Esophagus (tissue), 2 donors: ENCODE results near the gene BARHL1. TPM values are rescaled to one million over a fixed set of nuclear protein-coding genes. Genes with fewer than 3 reads are reported as not detected.

ENCODE experiments used
- H3K27ac ChIP-seq, 2 donors: one replicate each; pipeline ENCODE4 v1.5.1; 2013; ENCODE audit warnings: low read depth in 2 of 2, mild to moderate bottlenecking in 2 of 2, inconsistent platforms in 1 of 2, low read length in 1 of 2, moderate library complexity in 1 of 2
- H3K27me3 ChIP-seq, 2 donors: one replicate each; pipeline ENCODE4 v1.6.1; 2013; ENCODE audit warnings: low read length in 2 of 2, control low read depth in 1 of 2, mild to moderate bottlenecking in 1 of 2; ENCODE audit not compliant: insufficient read depth in 2 of 2, control insufficient read depth in 1 of 2
- H3K36me3 ChIP-seq, 2 donors: one replicate each; pipeline ENCODE4 v1.6.1; 2013; ENCODE audit warnings: low read length in 1 of 2; ENCODE audit not compliant: control insufficient read depth in 2 of 2, insufficient read depth in 2 of 2
- H3K4me1 ChIP-seq, 2 donors: one replicate each; pipeline ENCODE4 v1.6.1; 2013; ENCODE audit warnings: low read length in 1 of 2; ENCODE audit not compliant: control insufficient read depth in 2 of 2, insufficient read depth in 2 of 2
- H3K4me3 ChIP-seq, 2 donors: one replicate each; pipeline ENCODE4 v1.5.1; 2013; ENCODE audit warnings: low read length in 2 of 2, mild to moderate bottlenecking in 2 of 2, low read depth in 1 of 2, moderate library complexity in 1 of 2
- H3K9me3 ChIP-seq, 2 donors: one replicate each; pipeline ENCODE4 v1.6.1; 2013; ENCODE audit warnings: mild to moderate bottlenecking in 2 of 2, low read depth in 1 of 2, low read length in 1 of 2, moderate library complexity in 1 of 2; ENCODE audit not compliant: control insufficient read depth in 2 of 2, insufficient read depth in 1 of 2
- WGBS, 2 donors: extraction: QIAGEN DNeasy Blood & Tissue Kit; methylation state at CpG; one replicate each; pipeline ENCODE4 v1.1.7; 2013; 5-methylcytosine and 5-hydroxymethylcytosine counted together
- polyA plus RNA-seq, 2 donors: library from polyadenylated mRNA; stranded (reverse); fragments of 200-250 nt; gene quantifications; one replicate each; pipeline ENCODE4 v1.2.3, GENCODE V29; 2013
- donor health status: healthy with polysubstance abuse.
- donor health status: Bipolar disorder and iron deficiency.

Gene BARHL1
- polyA plus RNA-seq, 2 donors: not detected

DNA sequence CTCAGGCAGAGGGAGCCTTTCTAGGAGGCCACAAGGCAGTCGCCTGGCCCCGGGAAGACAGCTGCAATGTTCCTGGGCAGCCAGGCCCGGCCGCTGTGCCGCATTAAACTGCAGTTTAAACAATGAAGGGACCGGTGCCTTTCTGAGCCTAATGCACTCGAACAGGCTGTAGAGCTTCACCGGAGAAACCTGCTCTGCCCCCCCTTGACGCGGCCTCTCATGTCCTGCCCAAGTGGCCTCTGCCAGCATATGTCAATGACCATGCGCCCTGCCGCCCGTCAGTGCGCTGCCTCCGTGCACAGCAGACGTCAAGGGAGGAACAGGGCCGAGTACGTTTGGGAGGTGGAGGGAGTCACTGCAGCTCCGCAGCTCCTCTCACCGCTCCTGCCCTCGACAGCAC, 38.4 kb upstream of the BARHL1 start:
- Histone ChIP-seq H3K9me3 (no peaks in the 10 kb centered on the region), H3K27ac (no peak overlapping the region), H3K4me3 (no peak overlapping the region), H3K36me3 (no peaks in the 10 kb centered on the region), H3K27me3 (no peaks in the 10 kb centered on the region), H3K4me1 (peaks cover 0 to 4% of the 10 kb centered on the region in 2 donors)
- 56 to 57% methylated on average over 19 to 21 of the region's 21 CpGs for WGBS, 2 donors

DNA sequence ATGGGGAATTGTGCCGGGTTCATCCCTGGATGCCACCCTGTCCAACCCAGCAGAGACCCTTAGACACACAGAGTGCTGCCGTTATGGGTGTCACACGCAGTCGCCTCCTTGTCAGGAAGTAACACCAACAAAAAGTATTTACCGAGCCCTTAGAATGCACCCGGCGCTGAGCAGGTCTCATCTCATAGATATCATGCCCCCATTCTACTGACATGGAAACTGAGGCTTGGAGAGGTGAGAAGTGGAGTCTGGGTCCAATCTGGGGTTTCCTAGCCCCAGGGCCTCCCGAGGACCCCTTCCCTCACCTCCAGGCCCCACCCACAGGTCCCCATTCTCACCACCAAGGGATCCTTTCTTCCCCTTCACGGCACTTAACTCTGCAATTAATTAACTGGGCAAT, 36.8 kb upstream of the BARHL1 start:
- Histone ChIP-seq H3K36me3 (no peaks in the 10 kb centered on the region), H3K27me3 (no peaks in the 10 kb centered on the region), H3K4me1 (peaks cover 0 to 4% of the 10 kb centered on the region in 2 donors), H3K4me3 (no peak overlapping the region), H3K27ac (no peak overlapping the region), H3K9me3 (no peaks in the 10 kb centered on the region)
- 76 to 80% methylated on average over 9 of the region's 9 CpGs for WGBS, 2 donors

DNA sequence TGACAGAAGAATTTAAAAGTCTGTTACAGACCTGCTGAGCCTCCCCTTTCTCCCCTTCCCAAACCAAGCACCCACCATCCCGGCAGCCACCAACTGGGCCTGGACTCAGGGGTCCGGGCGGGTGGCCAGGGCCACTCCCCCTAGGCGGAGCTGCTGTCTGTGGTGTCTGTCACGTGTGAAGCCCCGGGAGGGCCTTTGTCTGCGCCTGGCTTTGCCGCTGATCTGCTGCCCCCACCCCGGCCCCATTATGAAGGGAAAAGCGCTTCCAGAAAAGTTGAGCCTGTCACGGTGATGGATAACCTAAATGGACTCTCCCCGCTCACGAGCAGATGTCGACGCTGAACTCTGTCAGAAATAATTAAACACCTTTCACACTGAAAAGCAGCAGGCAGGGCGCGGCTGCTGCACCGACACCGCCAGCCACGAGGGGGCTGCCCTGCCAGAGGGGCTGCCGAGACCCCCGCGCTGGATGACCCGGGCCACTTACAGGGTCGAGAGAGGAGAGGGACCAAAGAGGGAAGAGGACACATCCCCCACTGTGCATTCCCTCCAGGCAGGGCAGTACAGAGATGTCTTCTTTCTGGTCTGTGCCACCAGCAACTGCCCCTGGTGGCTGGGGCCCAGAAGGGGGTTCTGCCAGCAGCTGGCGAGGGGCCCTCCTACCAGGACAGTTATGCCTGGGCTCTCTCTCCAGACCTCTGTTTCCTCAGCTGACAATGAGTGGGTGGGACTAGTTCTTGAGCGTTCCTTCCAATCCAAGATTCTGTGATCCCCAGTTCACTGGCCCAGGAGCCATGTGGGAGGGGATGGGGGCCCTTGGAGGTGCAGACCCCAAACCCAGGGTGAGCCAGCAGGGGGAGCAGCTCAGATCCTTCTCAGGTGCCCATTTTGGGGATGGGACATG, 36.0 kb upstream of the BARHL1 start:
- no peak overlapping the region for H3K4me3 ChIP-seq
- no peaks in the 10 kb centered on the region for H3K9me3 ChIP-seq
- no peaks in the 10 kb centered on the region for H3K27me3 ChIP-seq

GRCh38 chr9:132547052-132547431, 35.4 kb upstream of the BARHL1 start:
- Histone ChIP-seq H3K4me3 (no peak overlapping the region), H3K4me1 (peaks cover 0 to 4% of the 10 kb centered on the region in 2 donors), H3K27me3 (no peaks in the 10 kb centered on the region), H3K9me3 (no peaks in the 10 kb centered on the region), H3K36me3 (no peaks in the 10 kb centered on the region), H3K27ac (no peak overlapping the region)
- 68 to 72% methylated on average over 7 of the region's 7 CpGs for WGBS, 2 donors

More for the DNA sequence above, 36.0 kb upstream of the BARHL1 start:
- Histone ChIP-seq H3K4me1 (peaks cover 0 to 4% of the 10 kb centered on the region in 2 donors), H3K36me3 (no peaks in the 10 kb centered on the region), H3K27ac (no peak overlapping the region)
- 4 to 5% methylated on average over 27 of the region's 27 CpGs for WGBS, 2 donors

DNA sequence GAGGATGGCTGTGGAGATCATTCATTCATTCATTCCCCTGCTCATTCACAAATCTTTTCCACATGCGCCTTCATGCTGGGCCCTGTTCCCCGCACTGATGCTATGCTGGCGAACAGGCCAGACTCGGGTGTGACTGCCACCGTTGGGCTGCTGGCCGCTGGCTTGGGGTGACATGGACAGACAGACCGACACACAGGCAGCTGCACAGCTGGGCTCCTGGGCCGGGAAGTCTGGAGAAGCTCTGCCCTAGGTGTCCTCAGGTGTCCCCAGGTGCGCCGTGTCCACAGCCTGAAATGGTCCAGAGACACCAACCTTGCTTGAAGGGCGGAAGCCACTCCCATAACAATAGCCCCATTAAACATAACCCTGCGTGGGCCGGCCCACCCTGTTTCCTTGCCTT, 35.0 kb upstream of the BARHL1 start:
- Histone ChIP-seq H3K27me3 (no peaks in the 10 kb centered on the region), H3K4me3 (no peak overlapping the region), H3K27ac (no peak overlapping the region), H3K4me1 (peaks cover 0 to 4% of the 10 kb centered on the region in 2 donors), H3K36me3 (no peaks in the 10 kb centered on the region), H3K9me3 (no peaks in the 10 kb centered on the region)
- 80 to 90% methylated on average over 13 of the region's 13 CpGs for WGBS, 2 donors

DNA sequence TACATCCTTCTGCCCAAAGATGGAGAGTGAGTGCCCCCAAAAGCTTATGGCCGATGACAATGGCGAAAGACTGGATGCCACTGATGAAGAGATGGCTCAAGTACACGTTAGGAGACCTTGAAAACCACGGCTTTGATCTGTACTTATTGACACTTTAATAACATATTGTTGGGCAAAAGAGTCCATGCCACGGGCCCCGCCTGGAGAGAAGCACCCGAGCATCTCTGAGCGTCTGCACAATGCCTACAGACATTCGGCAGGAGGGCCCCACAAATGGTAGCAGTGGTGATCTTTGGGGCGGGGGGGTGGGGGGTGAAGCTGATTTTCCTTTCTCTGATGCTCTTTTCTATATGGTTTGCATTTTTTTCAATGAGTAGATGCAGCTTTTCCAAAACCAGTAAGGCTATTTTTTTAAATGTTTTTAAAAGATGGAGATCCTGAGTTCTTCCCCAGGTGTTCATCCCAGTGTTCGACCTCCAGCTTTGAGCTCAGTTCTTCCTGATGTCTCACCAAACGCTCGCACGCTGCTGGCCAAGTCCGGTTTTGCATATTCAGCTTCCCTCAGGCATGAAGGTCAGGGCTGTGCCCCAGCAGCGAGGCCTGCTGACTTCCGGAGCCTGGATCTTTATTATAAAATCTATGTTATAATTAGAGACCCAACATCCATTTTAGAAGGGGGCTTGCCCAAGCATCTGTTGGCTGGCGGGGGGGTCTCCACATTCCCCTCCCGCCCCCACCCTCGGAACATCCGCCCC, 34.3 kb upstream of the BARHL1 start:
- Histone ChIP-seq H3K4me3 (no peak overlapping the region), H3K27me3 (no peaks in the 10 kb centered on the region), H3K27ac (no peak overlapping the region), H3K9me3 (no peaks in the 10 kb centered on the region), H3K36me3 (no peaks in the 10 kb centered on the region), H3K4me1 (peaks cover 0 to 4% of the 10 kb centered on the region in 2 donors)
- 72 to 74% methylated on average over 21 of the region's 21 CpGs for WGBS, 2 donors

GRCh38 chr9:132548751-132549640, 33.4 kb upstream of the BARHL1 start:
- Histone ChIP-seq H3K36me3 (no peaks in the 10 kb centered on the region), H3K27me3 (no peaks in the 10 kb centered on the region), H3K9me3 (no peaks in the 10 kb centered on the region), H3K27ac (no peak overlapping the region), H3K4me1 (peaks cover 0 to 4% of the 10 kb centered on the region in 2 donors), H3K4me3 (no peak overlapping the region)
- WGBS, 2 donors: 58 to 62% methylated on average over 17 of the region's 17 CpGs

DNA sequence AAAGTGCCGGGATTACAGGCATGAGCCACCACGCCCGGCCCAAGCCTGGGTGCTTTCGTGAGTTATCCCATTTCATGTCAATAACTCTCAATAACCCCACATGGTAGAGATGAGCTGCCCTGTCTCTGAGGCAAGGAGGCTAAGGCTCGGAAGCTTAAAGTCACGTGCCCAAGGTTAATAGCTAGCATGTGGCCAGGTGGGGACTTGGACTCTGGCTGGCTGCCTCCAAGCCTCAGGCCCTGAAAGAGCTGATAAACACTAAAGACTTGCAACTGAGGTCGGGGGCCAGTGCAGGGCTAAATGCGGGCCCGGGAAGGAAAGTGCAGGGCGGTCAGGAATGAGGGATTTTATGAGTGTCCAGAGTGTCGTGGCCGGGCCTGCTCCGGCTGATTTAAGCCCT, 30.9 kb upstream of the BARHL1 start:
- peaks cover 0 to 3% of the 10 kb centered on the region in 2 donors for H3K27me3 ChIP-seq
- WGBS, 2 donors: 76 to 83% methylated on average over 13 of the region's 13 CpGs
- no peaks in the 10 kb centered on the region for H3K9me3 ChIP-seq
- no peaks in the 10 kb centered on the region for H3K36me3 ChIP-seq
- peaks cover 0 to under 1% of the 10 kb centered on the region in 2 donors for H3K4me1 ChIP-seq
- H3K27ac ChIP-seq: no peak overlapping the region
- no peak overlapping the region for H3K4me3 ChIP-seq

GRCh38 chr9:132552041-132552440, 30.4 kb upstream of the BARHL1 start:
- Histone ChIP-seq H3K4me1 (no peaks in the 10 kb centered on the region), H3K36me3 (no peaks in the 10 kb centered on the region), H3K4me3 (no peak overlapping the region), H3K27ac (no peak overlapping the region), H3K27me3 (peaks cover 0 to 3% of the 10 kb centered on the region in 2 donors), H3K9me3 (no peaks in the 10 kb centered on the region)
- 85 to 87% methylated on average over 12 of the region's 12 CpGs for WGBS, 2 donors
